Subcutaneous abdominal adipose tissue (tissue), 5 donors: Measurements from ENCODE around the gene PRR18.
A peak's percentile ranks its signal among the peaks of the same experiment; 100 is the strongest.

Experiments used
- H3K27ac ChIP-seq: one replicate; pipeline ENCODE4 v1.7.0; 2013; ENCODE audit warnings: low read depth, mild to moderate bottlenecking, inconsistent platforms, low read length, moderate library complexity
- H3K27me3 ChIP-seq, 5 donors: one replicate each; pipeline ENCODE4 v1.7.0; 2013; ENCODE audit warnings: low read length in 5 of 5, inconsistent platforms in 1 of 5; ENCODE audit not compliant: control insufficient read depth in 5 of 5, insufficient read depth in 4 of 5
- H3K36me3 ChIP-seq, 5 donors: one replicate each; pipeline ENCODE4 v1.7.0; 2013; ENCODE audit warnings: low read length in 5 of 5; ENCODE audit not compliant: control insufficient read depth in 5 of 5, insufficient read depth in 5 of 5
- H3K4me1 ChIP-seq, 5 donors: one replicate each; pipeline ENCODE4 v1.7.0; 2013; ENCODE audit warnings: low read length in 5 of 5, mild to moderate bottlenecking in 3 of 5, moderate library complexity in 1 of 5; ENCODE audit not compliant: control insufficient read depth in 5 of 5, insufficient read depth in 5 of 5
- H3K4me3 ChIP-seq, 5 donors: one replicate each; pipeline ENCODE4 v1.7.0; 2013; ENCODE audit warnings: low read length in 5 of 5, low read depth in 1 of 5
- H3K9ac ChIP-seq, 5 donors: one replicate each; pipeline ENCODE4 v1.7.0; 2013; ENCODE audit warnings: low read length in 5 of 5, mild to moderate bottlenecking in 4 of 5, moderate library complexity in 3 of 5
- H3K9me3 ChIP-seq, 5 donors: one replicate each; pipeline ENCODE4 v1.7.0; 2013; ENCODE audit warnings: low read length in 5 of 5; ENCODE audit not compliant: control insufficient read depth in 5 of 5
- donor health status: healthy.
- donor health status: healthy.
- donor health status: healthy.
- donor health status: healthy.
- donor health status: healthy.

PRR18 gene

GRCh38 chr6:166318227-166318626, 10.0 kb upstream of the PRR18 start:
- no peak overlapping the region for H3K9ac ChIP-seq
- H3K27me3 ChIP-seq = no peaks in the 10 kb centered on the region
- H3K4me1 ChIP-seq = no peaks in the 10 kb centered on the region
- no peak overlapping the region for H3K27ac ChIP-seq
- peaks cover 16 to 36% (median 26%) of the 10 kb centered on the region in 5 donors for H3K36me3 ChIP-seq
- H3K4me3 ChIP-seq = no peak overlapping the region
- no peaks in the 10 kb centered on the region for H3K9me3 ChIP-seq

- H3K36me3 ChIP-seq = peaks cover 10 to 29% (median 20%) of the 10 kb centered on the region in 5 donors
- H3K27ac ChIP-seq = no peak overlapping the region
- H3K4me1 ChIP-seq = no peaks in the 10 kb centered on the region
- H3K27me3 ChIP-seq = no peaks in the 10 kb centered on the region
- no peak overlapping the region for H3K4me3 ChIP-seq
- no peak overlapping the region for H3K9ac ChIP-seq
- H3K9me3 ChIP-seq = no peaks in the 10 kb centered on the region
These were observed 9.3 kb upstream of the PRR18 start for GRCh38 chr6:166317261-166318212.

- Histone ChIP-seq H3K4me1 (no peaks in the 10 kb centered on the region), H3K9me3 (no peaks in the 10 kb centered on the region), H3K4me3 (no peak overlapping the region), H3K27me3 (no peaks in the 10 kb centered on the region), H3K27ac (no peak overlapping the region), H3K36me3 (peaks cover 6 to 14% (median 13%) of the 10 kb centered on the region in 5 donors), H3K9ac (no peak overlapping the region)
These were observed 7.2 kb upstream of the PRR18 start for GRCh38 chr6:166315436-166315835.

GRCh38 chr6:166314454-166314853, 6.3 kb upstream of the PRR18 start:
- peaks cover 0 to 13% (median 9%) of the 10 kb centered on the region in 5 donors for H3K36me3 ChIP-seq

GRCh38 chr6:166313255-166314070, 5.3 kb upstream of the PRR18 start:
- Histone ChIP-seq H3K36me3 (peaks cover 0 to 4% (median 0%) of the 10 kb centered on the region in 5 donors), H3K27ac (no peak overlapping the region), H3K27me3 (peaks cover 6 to 9% (median 7%) of the 10 kb centered on the region in 5 donors), H3K9ac (no peak overlapping the region), H3K4me1 (peaks cover 0 to 3% (median 3%) of the 10 kb centered on the region in 5 donors), H3K4me3 (no peak overlapping the region), H3K9me3 (no peaks in the 10 kb centered on the region)

More at GRCh38 chr6:166314454-166314853, 6.3 kb upstream of the PRR18 start:
- Histone ChIP-seq H3K27ac (no peak overlapping the region), H3K9me3 (no peaks in the 10 kb centered on the region), H3K4me3 (no peak overlapping the region), H3K4me1 (no peaks in the 10 kb centered on the region), H3K27me3 (peaks cover under 1% of the 10 kb centered on the region in 5 donors), H3K9ac (no peak overlapping the region)

- peaks cover 0 to 9% (median 7%) of the 10 kb centered on the region in 5 donors for H3K4me1 ChIP-seq
- H3K4me3 ChIP-seq = no peak overlapping the region
- H3K36me3 ChIP-seq = no peaks in the 10 kb centered on the region
- no peak overlapping the region for H3K9ac ChIP-seq
- H3K9me3 ChIP-seq = no peaks in the 10 kb centered on the region
- H3K27ac ChIP-seq = no peak overlapping the region
- H3K27me3 ChIP-seq = peaks cover 6 to 11% (median 7%) of the 10 kb centered on the region in 5 donors
These were observed 4.6 kb upstream of the PRR18 start for GRCh38 chr6:166312832-166313231.

GRCh38 chr6:166310634-166311033, 2.4 kb upstream of the PRR18 start:
- Histone ChIP-seq H3K27ac (no peak overlapping the region), H3K9ac (no peak overlapping the region), H3K36me3 (no peaks in the 10 kb centered on the region), H3K4me3 (no peak overlapping the region), H3K27me3 (peaks cover 7 to 23% (median 18%) of the 10 kb centered on the region in 5 donors), H3K4me1 (peaks cover 0 to 24% (median 21%) of the 10 kb centered on the region in 5 donors), H3K9me3 (no peaks in the 10 kb centered on the region)

GRCh38 chr6:166309977-166310376, 1.8 kb upstream of the PRR18 start:
- peaks cover 7 to 28% (median 22%) of the 10 kb centered on the region in 5 donors for H3K27me3 ChIP-seq
- no peak overlapping the region for H3K27ac ChIP-seq

GRCh38 chr6:166308769-166309589, 787 bp upstream of the PRR18 start:
- Histone ChIP-seq H3K36me3 (no peaks in the 10 kb centered on the region), H3K9me3 (no peaks in the 10 kb centered on the region), H3K27me3 (peaks cover 7 to 30% (median 22%) of the 10 kb centered on the region in 5 donors), H3K9ac (no peak overlapping the region), H3K4me3 (peak overlapping the region in 4 of 5 donors; percentile 46 to 67 (median 56)), H3K27ac (no peak overlapping the region), H3K4me1 (peaks cover 0 to 25% (median 21%) of the 10 kb centered on the region in 5 donors)

More at GRCh38 chr6:166309977-166310376, 1.8 kb upstream of the PRR18 start:
- no peaks in the 10 kb centered on the region for H3K9me3 ChIP-seq
- no peak overlapping the region for H3K4me3 ChIP-seq
- no peak overlapping the region for H3K9ac ChIP-seq
- no peaks in the 10 kb centered on the region for H3K36me3 ChIP-seq
- peaks cover 0 to 25% (median 21%) of the 10 kb centered on the region in 5 donors for H3K4me1 ChIP-seq
